ENCODE data around the gene PARVG.

The PARVG gene

DNA sequence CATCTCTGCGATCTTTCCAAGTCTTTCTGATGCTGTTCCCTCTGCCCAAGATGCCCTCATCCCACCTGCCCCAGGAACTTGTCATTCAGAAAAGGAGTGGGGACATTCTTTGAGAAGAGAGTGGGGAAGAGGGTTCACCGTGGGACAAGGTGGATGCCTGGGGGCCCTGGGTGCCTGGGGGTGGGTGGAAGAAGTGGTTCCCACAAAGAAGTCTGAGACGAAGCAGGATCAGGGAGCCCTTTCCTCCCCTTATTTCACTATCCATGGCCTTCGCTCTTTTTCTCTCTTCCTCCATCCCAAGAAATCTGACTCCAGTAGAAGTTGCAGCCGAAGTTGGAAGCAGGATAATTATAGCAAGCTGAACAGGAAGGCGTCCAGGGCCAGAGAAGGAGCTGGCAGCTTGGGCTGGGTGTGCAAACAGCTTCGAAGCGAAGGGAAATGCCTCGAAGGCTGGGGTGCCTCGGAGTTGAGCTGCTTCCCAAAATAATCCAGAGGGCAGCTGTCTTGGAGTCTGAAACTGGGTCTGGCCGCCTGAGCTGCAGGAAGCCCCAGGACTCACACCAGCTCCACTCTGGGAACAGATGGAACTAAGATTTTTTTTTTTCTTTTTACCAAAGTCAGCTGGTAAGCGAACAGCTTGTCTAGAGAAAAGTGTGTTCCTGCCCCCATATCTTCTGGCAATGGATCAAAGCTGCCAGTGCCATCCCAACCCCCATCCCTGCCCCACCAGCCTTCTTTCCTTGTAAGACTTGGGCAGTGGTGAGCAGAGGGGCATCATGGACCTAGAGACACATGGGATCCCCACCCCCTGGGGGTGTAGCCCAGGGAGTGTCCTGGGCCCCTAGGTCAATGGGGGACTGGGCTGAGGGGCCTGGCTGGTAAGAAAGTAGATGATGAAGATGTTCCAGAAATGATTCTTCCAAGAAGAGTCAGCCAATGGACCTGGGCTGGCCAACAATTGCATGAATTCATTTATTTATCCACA, 31.5 kb downstream of the PARVG start:
- peak; percentile 4 for DNase-seq (ENCODE audit: extremely low spot score)
- ChIA-PET CTCF (no interaction called here), POLR2A (interaction anchor here (0.7 kb wide), 1 partner anchor 12 kb away, joined by 3 read pairs; no protein-coding TSS in a partner anchor)
- TF ChIP-seq LEF1 (IDR thresholded peaks at IDR 0.05; ENCODE audit: borderline replicate concordance) (no peak), ELF4 (IDR thresholded peaks at IDR 0.05) (no peak), ZNF384 (IDR thresholded peaks at IDR 0.05) (no peak), CTBP1 (IDR thresholded peaks at IDR 0.05; ENCODE audit: borderline replicate concordance) (no peak), TARDBP (IDR thresholded peaks at IDR 0.05) (no peak), FOXA1 (IDR thresholded peaks at IDR 0.05) (no peak), NFRKB (IDR thresholded peaks at IDR 0.05) (no peak), ARNT (IDR thresholded peaks at IDR 0.05) (no peak), BHLHE40 (IDR thresholded peaks at IDR 0.05; ENCODE audit: borderline replicate concordance) (no peak), SP1 (IDR thresholded peaks at IDR 0.05) (no peak), FOXM1 (IDR thresholded peaks at IDR 0.05; ENCODE audit: borderline replicate concordance) (no peak), HDGF (IDR thresholded peaks at IDR 0.05; ENCODE audit: borderline replicate concordance) (no peak), L3MBTL2 (conservative IDR thresholded peaks at IDR 0.05) (no peak), SUZ12 (IDR thresholded peaks at IDR 0.05) (no peak)
- TF ChIP-seq, protein P1, sequence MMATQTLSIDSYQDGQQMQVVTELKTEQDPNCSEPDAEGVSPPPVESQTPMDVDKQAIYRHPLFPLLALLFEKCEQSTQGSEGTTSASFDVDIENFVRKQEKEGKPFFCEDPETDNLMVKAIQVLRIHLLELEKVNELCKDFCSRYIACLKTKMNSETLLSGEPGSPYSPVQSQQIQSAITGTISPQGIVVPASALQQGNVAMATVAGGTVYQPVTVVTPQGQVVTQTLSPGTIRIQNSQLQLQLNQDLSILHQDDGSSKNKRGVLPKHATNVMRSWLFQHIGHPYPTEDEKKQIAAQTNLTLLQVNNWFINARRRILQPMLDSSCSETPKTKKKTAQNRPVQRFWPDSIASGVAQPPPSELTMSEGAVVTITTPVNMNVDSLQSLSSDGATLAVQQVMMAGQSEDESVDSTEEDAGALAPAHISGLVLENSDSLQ (IDR thresholded peaks at IDR 0.05) = no peak

- TF ChIP-seq FOXK2 (IDR thresholded peaks at IDR 0.05) (no peak), SUZ12 (IDR thresholded peaks at IDR 0.05) (no peak), L3MBTL2 (conservative IDR thresholded peaks at IDR 0.05) (no peak)
- ChIA-PET POLR2A (no interaction called here), CTCF (no interaction called here)
- no peak for DNase-seq (ENCODE audit: extremely low spot score)
Observed at GRCh38 chr22:44212936-44213335, 32.2 kb downstream of the PARVG start.

- DNase-seq (ENCODE audit: extremely low spot score) = no peak
- ChIA-PET CTCF (no interaction called here), POLR2A (no interaction called here)
- TF ChIP-seq TARDBP (IDR thresholded peaks at IDR 0.05) (peak; percentile 11; the same call in 1 of the 2 replicates), FOXA1 (IDR thresholded peaks at IDR 0.05) (no peak)
Observed at GRCh38 chr22:44213489-44214043, 32.8 kb downstream of the PARVG start.

- TF ChIP-seq SUZ12 (IDR thresholded peaks at IDR 0.05) (no peak), FOXA1 (IDR thresholded peaks at IDR 0.05) (no peak), FOXK2 (IDR thresholded peaks at IDR 0.05) (no peak)
- DNase-seq (ENCODE audit: extremely low spot score) = no peak
- ChIA-PET POLR2A (no interaction called here), CTCF (no interaction called here)
Observed at GRCh38 chr22:44214187-44214586, 33.5 kb downstream of the PARVG start.

- TF ChIP-seq SUZ12 (IDR thresholded peaks at IDR 0.05) (no peak), FOXK2 (IDR thresholded peaks at IDR 0.05) (no peak), FOXM1 (IDR thresholded peaks at IDR 0.05; ENCODE audit: borderline replicate concordance) (no peak), BHLHE40 (IDR thresholded peaks at IDR 0.05; ENCODE audit: borderline replicate concordance) (no peak), HDGF (IDR thresholded peaks at IDR 0.05; ENCODE audit: borderline replicate concordance) (no peak)
- TF ChIP-seq, protein P1 (IDR thresholded peaks at IDR 0.05) = no peak
- DNase-seq (ENCODE audit: extremely low spot score) = no peak
- ChIA-PET CTCF (no interaction called here), POLR2A (no interaction called here)
Observed at GRCh38 chr22:44214764-44215163, 34.0 kb downstream of the PARVG start.

GRCh38 chr22:44215287-44215686, 34.6 kb downstream of the PARVG start:
- POLR2A ChIA-PET = no interaction called here
- CTCF ChIA-PET = no interaction called here
- no peak for DNase-seq (ENCODE audit: extremely low spot score)
- no peak for TF ChIP-seq L3MBTL2 (conservative IDR thresholded peaks at IDR 0.05)

DNA sequence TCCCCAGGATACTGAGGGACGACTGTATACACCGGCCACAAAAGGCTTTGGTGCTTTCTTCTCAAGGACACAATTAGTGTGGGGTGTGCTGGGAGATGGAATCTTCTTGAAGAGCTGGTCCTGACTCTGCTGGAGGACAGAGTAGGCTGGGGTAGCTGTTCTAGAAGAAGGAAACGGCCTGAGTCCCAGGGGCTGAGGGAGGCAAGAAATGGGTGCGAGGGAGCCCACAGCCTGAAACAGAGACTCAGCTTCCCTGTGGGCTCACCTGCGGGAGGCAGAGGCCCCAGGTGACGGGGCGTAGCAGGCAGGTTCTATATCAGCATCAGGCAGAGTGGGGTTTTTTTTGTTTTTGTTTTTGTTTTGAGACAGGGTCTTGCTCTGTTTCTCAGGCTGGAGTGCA, 36.6 kb downstream of the PARVG start:
- ChIA-PET POLR2A (no interaction called here), CTCF (no interaction called here)
- no peak for TF ChIP-seq ZNF384 (IDR thresholded peaks at IDR 0.05)
- no peak for TF ChIP-seq FOXM1 (IDR thresholded peaks at IDR 0.05; ENCODE audit: borderline replicate concordance)
- no peak for TF ChIP-seq LEF1 (IDR thresholded peaks at IDR 0.05; ENCODE audit: borderline replicate concordance)
- no peak for TF ChIP-seq L3MBTL2 (conservative IDR thresholded peaks at IDR 0.05)
- TF ChIP-seq FOXK2 (IDR thresholded peaks at IDR 0.05) = no peak
- no peak for TF ChIP-seq CTBP1 (IDR thresholded peaks at IDR 0.05; ENCODE audit: borderline replicate concordance)
- TF ChIP-seq, protein P1 (IDR thresholded peaks at IDR 0.05) = no peak
- TF ChIP-seq FOXA1 (IDR thresholded peaks at IDR 0.05) = no peak
- TF ChIP-seq TARDBP (IDR thresholded peaks at IDR 0.05) = no peak
- TF ChIP-seq BHLHE40 (IDR thresholded peaks at IDR 0.05; ENCODE audit: borderline replicate concordance) = no peak
- no peak for DNase-seq (ENCODE audit: extremely low spot score)

Data from HEK293T (cell line).